GM12801 (cell line): Measurements from ENCODE around the gene KCNJ15.

Experiments
- CTCF ChIP-seq: IDR thresholded peaks from one replicate; pipeline ENCODE4 v1.5.1; 2011; ENCODE audit warnings: control low read depth; ENCODE audit not compliant: insufficient read length; ENCODE audit errors: extremely low read depth

KCNJ15 gene

GRCh38 chr21:38334866-38335265 is 78.1 kb downstream of the KCNJ15 start:
- no peak for TF ChIP-seq CTCF

GRCh38 chr21:38337793-38338192 is 81.0 kb downstream of the KCNJ15 start:
- no peak for TF ChIP-seq CTCF

- TF ChIP-seq CTCF: no peak
These were observed 83.3 kb downstream of the KCNJ15 start for GRCh38 chr21:38340131-38340530.

GRCh38 chr21:38341546-38342012 is 84.8 kb downstream of the KCNJ15 start:
- TF ChIP-seq CTCF: no peak

GRCh38 chr21:38342739-38343138 is 85.9 kb downstream of the KCNJ15 start:
- TF ChIP-seq CTCF: no peak

GRCh38 chr21:38343691-38344090 is 86.9 kb downstream of the KCNJ15 start:
- no peak for TF ChIP-seq CTCF

- no peak for TF ChIP-seq CTCF
These were observed 89.5 kb downstream of the KCNJ15 start for GRCh38 chr21:38346286-38346685.
